Brain microvascular endothelial cell (primary cell): ENCODE results near the gene TSPO.

Experiments
- DNase-seq: peaks from one replicate; pipeline ENCODE4 v3.0.0-alpha.2; 2020
- H3K27ac ChIP-seq: fragments of 250-450 bp; sonication (Bioruptor Pico); 2 replicates; pipeline ENCODE4 v1.5.1; 2020; ENCODE audit warnings: mild to moderate bottlenecking, moderate library complexity
- H3K27me3 ChIP-seq: fragments of 250-450 bp; sonication (Bioruptor Pico); replicated peaks from 2 replicates; pipeline ENCODE4 v1.5.1; 2020; ENCODE audit warnings: mild to moderate bottlenecking
- H3K36me3 ChIP-seq: fragments of 250-450 bp; sonication (Bioruptor Pico); replicated peaks from 2 replicates; pipeline ENCODE4 v1.5.1; 2020; ENCODE audit warnings: mild to moderate bottlenecking
- H3K4me3 ChIP-seq: 2 replicates; pipeline ENCODE4 v1.5.1; 2011; ENCODE audit warnings: low read depth, mild to moderate bottlenecking, control low read depth, low read length, moderate library complexity
- CTCF ChIP-seq: IDR thresholded peaks from 2 replicates; pipeline ENCODE4 v1.5.1; 2011; ENCODE audit warnings: low read depth, mild to moderate bottlenecking, moderate library complexity, low read length, control low read depth, inconsistent platforms; ENCODE audit errors: missing control alignments
- in situ Hi-C: cut with HindIII; loops from 2 replicates; pipeline ENCODE4 v1.10.0; 2017; ENCODE audit warnings: low sequenced_read_pairs, low pct_ligation_motif_present

TSPO gene

GRCh38 chr22:43206509-43207161 lies 55.3 kb downstream of the TSPO start:
- DNase-seq, result no peak
- H3K27ac ChIP-seq, result no peak overlapping the region
- TF ChIP-seq CTCF, result no peak
- in situ Hi-C loops, result no loop called here
- H3K4me3 ChIP-seq, result no peak overlapping the region
- H3K27me3 ChIP-seq, result no peaks in the 10 kb centered on the region
- no peaks in the 10 kb centered on the region for H3K36me3 ChIP-seq

- Histone ChIP-seq H3K27ac (no peak overlapping the region), H3K4me3 (no peak overlapping the region), H3K27me3 (no peaks in the 10 kb centered on the region), H3K36me3 (no peaks in the 10 kb centered on the region)
- in situ Hi-C loops, result no loop called here
- no peak for DNase-seq
- TF ChIP-seq CTCF, result no peak
Observed at GRCh38 chr22:43207386-43207785, 56.0 kb downstream of the TSPO start.

DNA sequence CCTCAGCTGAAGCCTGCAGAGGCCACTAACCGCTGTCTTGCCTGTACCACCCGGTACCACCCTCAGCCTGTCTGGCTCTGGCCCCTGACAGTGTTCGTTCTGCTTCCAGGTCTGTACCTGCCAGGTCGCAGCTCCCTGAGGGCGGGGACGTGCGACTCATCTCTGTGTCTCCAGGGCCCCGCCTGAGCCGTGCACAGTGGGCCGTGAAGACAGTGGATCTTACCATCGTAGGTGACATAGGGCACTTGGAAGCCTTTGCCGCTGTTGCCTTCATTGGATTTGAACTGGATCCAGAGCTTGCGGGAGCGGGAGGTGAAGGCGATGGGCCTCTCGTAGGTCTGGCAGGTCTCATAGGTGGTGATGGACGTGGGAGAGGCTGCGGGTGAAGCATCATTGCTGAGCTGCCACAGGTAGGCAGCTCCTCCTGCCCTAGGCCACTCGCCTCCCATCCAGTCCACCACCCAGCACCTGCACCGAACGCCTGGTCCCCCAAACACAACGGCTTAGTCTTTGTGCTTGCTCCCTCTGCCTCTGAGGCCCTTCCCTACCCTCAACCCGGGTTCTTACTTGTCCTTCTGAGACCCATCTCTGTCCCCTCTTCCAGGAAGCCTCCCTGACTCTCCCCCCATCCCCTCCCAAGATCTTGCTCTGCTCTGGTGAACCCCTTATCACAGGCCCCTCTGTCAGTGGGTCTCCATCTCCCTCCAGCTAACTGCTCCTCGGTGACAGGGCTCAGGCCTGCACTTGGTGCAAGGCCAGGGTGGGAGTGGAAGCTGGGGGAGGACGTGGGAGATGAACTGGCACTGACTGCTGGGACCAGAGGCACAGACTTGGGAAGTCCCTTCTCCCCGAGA lies 56.7 kb downstream of the TSPO start:
- H3K36me3 ChIP-seq, result no peaks in the 10 kb centered on the region
- no peak overlapping the region for H3K27ac ChIP-seq
- no peak for DNase-seq
- TF ChIP-seq CTCF, result no peak
- no peak overlapping the region for H3K4me3 ChIP-seq
- in situ Hi-C loops, result no loop called here
- H3K27me3 ChIP-seq, result no peaks in the 10 kb centered on the region

DNA sequence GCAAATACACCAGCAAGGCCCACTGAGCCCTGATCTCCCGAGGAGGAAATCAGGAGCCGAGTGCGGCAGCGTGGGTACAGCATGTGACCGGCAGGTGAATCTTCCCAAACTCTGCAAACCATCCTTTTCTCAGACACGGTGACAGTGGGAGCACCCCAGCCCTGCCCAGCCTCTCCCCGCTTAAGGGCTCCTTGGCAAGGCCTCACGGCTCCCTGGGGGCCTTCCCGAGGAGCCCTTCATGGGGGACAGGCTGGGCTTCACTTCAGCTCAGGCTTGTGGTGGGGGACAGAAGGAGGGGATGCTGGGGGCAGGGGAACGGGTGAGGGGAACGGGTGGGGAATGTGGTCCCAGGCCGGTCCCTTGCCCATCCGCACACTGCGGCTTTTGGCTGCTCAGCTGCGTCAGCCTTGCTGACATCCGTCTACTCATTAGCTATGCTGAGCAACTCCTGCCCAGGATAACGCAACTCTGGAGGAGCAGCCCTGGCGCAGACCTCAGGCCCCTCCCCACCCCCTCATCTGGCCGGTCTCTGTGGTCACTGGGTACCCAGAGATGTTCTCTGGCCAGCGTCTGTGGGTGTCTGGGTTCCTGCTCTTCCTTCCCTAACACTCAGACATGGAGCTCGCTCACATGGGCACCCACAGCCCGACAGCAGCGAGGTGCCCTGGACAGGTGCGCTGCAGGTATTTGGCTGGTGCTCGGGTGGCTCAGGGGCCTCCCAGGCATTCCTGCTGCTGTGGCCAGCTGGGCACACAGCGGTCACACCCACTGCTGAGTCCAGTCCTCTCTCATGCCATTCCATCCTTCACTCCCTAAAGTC lies 57.6 kb downstream of the TSPO start:
- DNase-seq, result no peak
- no peaks in the 10 kb centered on the region for H3K36me3 ChIP-seq
- H3K27me3 ChIP-seq, result no peaks in the 10 kb centered on the region
- in situ Hi-C loops, result no loop called here
- no peak overlapping the region for H3K4me3 ChIP-seq
- TF ChIP-seq CTCF, result no peak
- H3K27ac ChIP-seq, result no peak overlapping the region

DNA sequence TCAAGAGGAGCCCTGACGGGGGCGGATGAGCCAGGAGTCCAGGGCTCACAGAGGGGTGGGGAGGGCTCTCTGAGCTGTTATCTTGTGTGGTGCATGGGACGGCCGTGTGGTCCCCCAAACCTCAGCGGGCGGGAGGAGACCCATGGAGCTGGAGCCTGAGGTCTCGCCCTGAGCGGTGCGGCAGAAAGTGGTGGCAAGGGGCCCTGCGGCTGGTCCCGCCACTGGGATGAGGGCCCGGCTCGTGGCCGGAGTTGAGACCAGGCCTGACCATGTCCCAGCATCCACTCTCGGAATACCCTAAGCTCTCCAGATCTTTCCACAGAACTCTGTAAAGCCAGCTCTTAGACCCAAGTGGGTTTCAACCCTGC lies 58.1 kb downstream of the TSPO start:
- Histone ChIP-seq H3K36me3 (no peaks in the 10 kb centered on the region), H3K27me3 (no peaks in the 10 kb centered on the region), H3K4me3 (no peak overlapping the region), H3K27ac (no peak overlapping the region)
- in situ Hi-C loops, result no loop called here
- no peak for DNase-seq
- no peak for TF ChIP-seq CTCF
